ENCODE data around the gene GIGYF1.

The GIGYF1 gene

DNA sequence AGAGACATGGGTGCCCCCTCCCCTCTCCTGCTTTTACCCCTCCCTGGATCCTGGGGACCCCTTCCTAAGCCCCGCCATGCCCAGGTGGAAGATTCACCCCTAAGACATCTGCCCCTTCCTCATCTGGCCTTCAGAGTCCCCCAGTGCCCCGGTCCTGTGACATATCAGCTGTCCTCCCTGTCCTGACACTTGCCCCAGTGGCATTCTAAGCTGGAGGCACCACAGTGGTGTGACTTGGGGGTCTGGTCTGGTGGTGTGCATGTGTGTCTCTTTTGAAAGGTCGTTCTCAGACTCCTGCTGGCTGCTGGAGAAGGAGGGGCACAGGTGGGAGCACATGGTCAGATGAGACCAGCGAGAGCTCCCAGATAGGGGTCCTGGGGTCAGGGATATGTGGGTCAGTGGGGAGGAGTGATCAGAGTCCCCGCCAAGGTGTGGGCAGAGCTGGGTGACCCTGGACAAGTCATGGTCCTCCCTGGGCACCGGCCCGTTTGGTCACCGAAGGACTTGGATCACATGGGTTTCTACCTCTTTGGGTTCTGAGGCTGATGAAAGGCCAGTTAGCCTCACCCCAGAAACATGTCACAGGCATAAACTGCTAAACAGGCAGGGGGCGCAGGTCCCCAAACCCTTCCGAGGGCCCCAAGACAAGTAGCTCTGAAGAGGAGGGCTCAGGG lies 52.1 kb downstream of the GIGYF1 start:
- no peak for ATAC-seq
- TF ChIP-seq, protein P1, sequence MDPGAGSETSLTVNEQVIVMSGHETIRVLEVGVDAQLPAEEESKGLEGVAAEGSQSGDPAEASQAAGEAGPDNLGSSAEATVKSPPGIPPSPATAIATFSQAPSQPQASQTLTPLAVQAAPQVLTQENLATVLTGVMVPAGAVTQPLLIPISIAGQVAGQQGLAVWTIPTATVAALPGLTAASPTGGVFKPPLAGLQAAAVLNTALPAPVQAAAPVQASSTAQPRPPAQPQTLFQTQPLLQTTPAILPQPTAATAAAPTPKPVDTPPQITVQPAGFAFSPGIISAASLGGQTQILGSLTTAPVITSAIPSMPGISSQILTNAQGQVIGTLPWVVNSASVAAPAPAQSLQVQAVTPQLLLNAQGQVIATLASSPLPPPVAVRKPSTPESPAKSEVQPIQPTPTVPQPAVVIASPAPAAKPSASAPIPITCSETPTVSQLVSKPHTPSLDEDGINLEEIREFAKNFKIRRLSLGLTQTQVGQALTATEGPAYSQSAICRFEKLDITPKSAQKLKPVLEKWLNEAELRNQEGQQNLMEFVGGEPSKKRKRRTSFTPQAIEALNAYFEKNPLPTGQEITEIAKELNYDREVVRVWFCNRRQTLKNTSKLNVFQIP (CRISPR knock-in tag; IDR thresholded peaks at IDR 0.05; ENCODE audit: borderline replicate concordance, low read depth) = no peak
- TF ChIP-seq TOX (CRISPR knock-in tag; IDR thresholded peaks at IDR 0.05; ENCODE audit: borderline replicate concordance) (no peak), RARB (CRISPR knock-in tag; IDR thresholded peaks at IDR 0.05) (no peak), BACH2 (CRISPR knock-in tag; IDR thresholded peaks at IDR 0.05; ENCODE audit: borderline replicate concordance) (no peak), TCF4 (CRISPR knock-in tag; IDR thresholded peaks at IDR 0.05; ENCODE audit: borderline replicate concordance) (no peak), GLIS3 (CRISPR knock-in tag; IDR thresholded peaks at IDR 0.05) (no peak), ARNTL (CRISPR knock-in tag; IDR thresholded peaks at IDR 0.05; ENCODE audit: borderline replicate concordance, low read depth) (no peak), ISL1 (CRISPR knock-in tag; IDR thresholded peaks at IDR 0.05) (no peak), ZNF70 (CRISPR knock-in tag; IDR thresholded peaks at IDR 0.05) (no peak), ESRRG (CRISPR knock-in tag; IDR thresholded peaks at IDR 0.05) (no peak), PPARA (CRISPR knock-in tag; IDR thresholded peaks at IDR 0.05; ENCODE audit: borderline replicate concordance) (no peak), ZNF8 (CRISPR knock-in tag; IDR thresholded peaks at IDR 0.05) (no peak)
- TF ChIP-seq, protein P2, sequence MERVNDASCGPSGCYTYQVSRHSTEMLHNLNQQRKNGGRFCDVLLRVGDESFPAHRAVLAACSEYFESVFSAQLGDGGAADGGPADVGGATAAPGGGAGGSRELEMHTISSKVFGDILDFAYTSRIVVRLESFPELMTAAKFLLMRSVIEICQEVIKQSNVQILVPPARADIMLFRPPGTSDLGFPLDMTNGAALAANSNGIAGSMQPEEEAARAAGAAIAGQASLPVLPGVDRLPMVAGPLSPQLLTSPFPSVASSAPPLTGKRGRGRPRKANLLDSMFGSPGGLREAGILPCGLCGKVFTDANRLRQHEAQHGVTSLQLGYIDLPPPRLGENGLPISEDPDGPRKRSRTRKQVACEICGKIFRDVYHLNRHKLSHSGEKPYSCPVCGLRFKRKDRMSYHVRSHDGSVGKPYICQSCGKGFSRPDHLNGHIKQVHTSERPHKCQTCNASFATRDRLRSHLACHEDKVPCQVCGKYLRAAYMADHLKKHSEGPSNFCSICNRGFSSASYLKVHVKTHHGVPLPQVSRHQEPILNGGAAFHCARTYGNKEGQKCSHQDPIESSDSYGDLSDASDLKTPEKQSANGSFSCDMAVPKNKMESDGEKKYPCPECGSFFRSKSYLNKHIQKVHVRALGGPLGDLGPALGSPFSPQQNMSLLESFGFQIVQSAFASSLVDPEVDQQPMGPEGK (CRISPR knock-in tag; IDR thresholded peaks at IDR 0.05; ENCODE audit: borderline replicate concordance) = no peak

DNA sequence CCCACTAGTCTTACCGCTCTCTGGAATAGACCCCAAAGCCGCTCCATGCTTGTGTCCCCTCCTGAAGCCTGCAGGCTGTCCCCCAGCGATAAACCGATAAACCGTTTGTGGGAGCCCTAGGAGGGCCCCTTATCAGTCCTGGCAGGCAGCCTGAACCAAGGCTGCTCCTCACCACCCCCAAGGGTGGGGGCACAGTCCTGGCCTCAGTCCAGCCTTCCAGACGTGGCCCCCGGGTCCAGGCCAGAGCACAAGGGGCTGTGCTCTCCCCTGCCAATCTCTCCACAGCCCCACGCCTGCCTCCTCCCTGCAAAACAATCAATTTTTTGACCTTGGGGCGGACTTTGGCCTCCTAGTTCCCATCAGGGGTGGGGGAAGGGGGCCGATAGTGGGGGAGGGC lies 52.6 kb downstream of the GIGYF1 start, which contains the start of gene TFR2:
Gene TFR2, minus strand, starts transcription at position 90 of the 397 bp plus-strand sequence. Its CDS starts 43 bp downstream, at position 47.
- ATAC-seq = no peak
- TF ChIP-seq ZNF8 (CRISPR knock-in tag; IDR thresholded peaks at IDR 0.05) = no peak
- TF ChIP-seq TCF4 (CRISPR knock-in tag; IDR thresholded peaks at IDR 0.05; ENCODE audit: borderline replicate concordance) = no peak
- TF ChIP-seq, protein P3, sequence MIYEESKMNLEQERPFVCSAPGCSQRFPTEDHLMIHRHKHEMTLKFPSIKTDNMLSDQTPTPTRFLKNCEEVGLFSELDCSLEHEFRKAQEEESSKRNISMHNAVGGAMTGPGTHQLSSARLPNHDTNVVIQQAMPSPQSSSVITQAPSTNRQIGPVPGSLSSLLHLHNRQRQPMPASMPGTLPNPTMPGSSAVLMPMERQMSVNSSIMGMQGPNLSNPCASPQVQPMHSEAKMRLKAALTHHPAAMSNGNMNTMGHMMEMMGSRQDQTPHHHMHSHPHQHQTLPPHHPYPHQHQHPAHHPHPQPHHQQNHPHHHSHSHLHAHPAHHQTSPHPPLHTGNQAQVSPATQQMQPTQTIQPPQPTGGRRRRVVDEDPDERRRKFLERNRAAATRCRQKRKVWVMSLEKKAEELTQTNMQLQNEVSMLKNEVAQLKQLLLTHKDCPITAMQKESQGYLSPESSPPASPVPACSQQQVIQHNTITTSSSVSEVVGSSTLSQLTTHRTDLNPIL (CRISPR knock-in tag; IDR thresholded peaks at IDR 0.05; ENCODE audit: low read depth) = no peak
- no peak for TF ChIP-seq OSR1 (CRISPR knock-in tag; IDR thresholded peaks at IDR 0.05)
- no peak for TF ChIP-seq RARB (CRISPR knock-in tag; IDR thresholded peaks at IDR 0.05)
- TF ChIP-seq BACH2 (CRISPR knock-in tag; IDR thresholded peaks at IDR 0.05; ENCODE audit: borderline replicate concordance) = no peak
- TF ChIP-seq CSDC2 (CRISPR knock-in tag; IDR thresholded peaks at IDR 0.05) = no peak
- TF ChIP-seq ZNF565 (CRISPR knock-in tag; conservative IDR thresholded peaks at IDR 0.05; ENCODE audit: low read depth) = no peak
- TF ChIP-seq, protein P1 (CRISPR knock-in tag; IDR thresholded peaks at IDR 0.05; ENCODE audit: borderline replicate concordance, low read depth) = no peak
- TF ChIP-seq ZNF70 (CRISPR knock-in tag; IDR thresholded peaks at IDR 0.05) = no peak
- TF ChIP-seq, protein P4, sequence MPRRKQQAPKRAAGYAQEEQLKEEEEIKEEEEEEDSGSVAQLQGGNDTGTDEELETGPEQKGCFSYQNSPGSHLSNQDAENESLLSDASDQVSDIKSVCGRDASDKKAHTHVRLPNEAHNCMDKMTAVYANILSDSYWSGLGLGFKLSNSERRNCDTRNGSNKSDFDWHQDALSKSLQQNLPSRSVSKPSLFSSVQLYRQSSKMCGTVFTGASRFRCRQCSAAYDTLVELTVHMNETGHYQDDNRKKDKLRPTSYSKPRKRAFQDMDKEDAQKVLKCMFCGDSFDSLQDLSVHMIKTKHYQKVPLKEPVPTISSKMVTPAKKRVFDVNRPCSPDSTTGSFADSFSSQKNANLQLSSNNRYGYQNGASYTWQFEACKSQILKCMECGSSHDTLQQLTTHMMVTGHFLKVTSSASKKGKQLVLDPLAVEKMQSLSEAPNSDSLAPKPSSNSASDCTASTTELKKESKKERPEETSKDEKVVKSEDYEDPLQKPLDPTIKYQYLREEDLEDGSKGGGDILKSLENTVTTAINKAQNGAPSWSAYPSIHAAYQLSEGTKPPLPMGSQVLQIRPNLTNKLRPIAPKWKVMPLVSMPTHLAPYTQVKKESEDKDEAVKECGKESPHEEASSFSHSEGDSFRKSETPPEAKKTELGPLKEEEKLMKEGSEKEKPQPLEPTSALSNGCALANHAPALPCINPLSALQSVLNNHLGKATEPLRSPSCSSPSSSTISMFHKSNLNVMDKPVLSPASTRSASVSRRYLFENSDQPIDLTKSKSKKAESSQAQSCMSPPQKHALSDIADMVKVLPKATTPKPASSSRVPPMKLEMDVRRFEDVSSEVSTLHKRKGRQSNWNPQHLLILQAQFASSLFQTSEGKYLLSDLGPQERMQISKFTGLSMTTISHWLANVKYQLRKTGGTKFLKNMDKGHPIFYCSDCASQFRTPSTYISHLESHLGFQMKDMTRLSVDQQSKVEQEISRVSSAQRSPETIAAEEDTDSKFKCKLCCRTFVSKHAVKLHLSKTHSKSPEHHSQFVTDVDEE (CRISPR knock-in tag; IDR thresholded peaks at IDR 0.05) = no peak
- no peak for TF ChIP-seq SNAI2 (CRISPR knock-in tag; IDR thresholded peaks at IDR 0.05)
- no peak for TF ChIP-seq TOX (CRISPR knock-in tag; IDR thresholded peaks at IDR 0.05; ENCODE audit: borderline replicate concordance)
- TF ChIP-seq ZFP30 (CRISPR knock-in tag; IDR thresholded peaks at IDR 0.05) = no peak
- TF ChIP-seq, protein P5, sequence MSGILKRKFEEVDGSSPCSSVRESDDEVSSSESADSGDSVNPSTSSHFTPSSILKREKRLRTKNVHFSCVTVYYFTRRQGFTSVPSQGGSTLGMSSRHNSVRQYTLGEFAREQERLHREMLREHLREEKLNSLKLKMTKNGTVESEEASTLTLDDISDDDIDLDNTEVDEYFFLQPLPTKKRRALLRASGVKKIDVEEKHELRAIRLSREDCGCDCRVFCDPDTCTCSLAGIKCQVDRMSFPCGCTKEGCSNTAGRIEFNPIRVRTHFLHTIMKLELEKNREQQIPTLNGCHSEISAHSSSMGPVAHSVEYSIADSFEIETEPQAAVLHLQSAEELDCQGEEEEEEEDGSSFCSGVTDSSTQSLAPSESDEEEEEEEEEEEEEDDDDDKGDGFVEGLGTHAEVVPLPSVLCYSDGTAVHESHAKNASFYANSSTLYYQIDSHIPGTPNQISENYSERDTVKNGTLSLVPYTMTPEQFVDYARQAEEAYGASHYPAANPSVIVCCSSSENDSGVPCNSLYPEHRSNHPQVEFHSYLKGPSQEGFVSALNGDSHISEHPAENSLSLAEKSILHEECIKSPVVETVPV (CRISPR knock-in tag; IDR thresholded peaks at IDR 0.05) = no peak

Measured in SK-N-SH treated with all-trans-retinoic acid at 6 μM for 48 hours (cell line).